Measurements from ENCODE around the gene PHLDB1.

DNA sequence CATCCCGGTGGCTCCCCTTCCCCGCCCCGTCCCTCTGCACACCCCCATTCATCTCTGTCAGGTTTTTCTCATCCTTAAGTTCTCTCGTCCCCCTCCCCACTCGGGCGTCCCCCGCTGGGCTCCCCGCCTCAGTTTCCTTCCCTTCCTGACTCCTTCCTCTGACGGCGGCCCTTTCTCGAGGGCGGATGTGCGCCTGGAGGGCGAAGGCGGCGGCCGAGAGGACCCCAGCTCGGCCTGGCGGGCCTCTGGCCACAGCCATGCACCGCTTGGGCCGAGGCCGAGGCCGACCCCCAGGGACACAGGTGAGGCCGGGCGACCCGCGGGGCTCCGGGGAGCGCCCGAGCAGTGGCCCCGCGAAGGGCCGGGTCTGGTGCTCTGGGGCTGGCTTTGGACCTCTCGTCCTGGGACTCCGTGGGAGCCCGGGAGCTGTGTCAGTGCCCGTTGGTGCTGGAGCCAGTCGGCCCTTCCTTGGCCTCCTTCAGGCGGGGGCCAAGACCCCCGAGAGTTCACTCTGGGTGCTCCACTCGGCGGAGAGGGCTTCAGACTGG is 2.9 kb downstream of the PHLDB1 start:
- TF ChIP-seq POLR2A (IDR thresholded peaks at IDR 0.05): no peak
- TF ChIP-seq, protein P1, sequence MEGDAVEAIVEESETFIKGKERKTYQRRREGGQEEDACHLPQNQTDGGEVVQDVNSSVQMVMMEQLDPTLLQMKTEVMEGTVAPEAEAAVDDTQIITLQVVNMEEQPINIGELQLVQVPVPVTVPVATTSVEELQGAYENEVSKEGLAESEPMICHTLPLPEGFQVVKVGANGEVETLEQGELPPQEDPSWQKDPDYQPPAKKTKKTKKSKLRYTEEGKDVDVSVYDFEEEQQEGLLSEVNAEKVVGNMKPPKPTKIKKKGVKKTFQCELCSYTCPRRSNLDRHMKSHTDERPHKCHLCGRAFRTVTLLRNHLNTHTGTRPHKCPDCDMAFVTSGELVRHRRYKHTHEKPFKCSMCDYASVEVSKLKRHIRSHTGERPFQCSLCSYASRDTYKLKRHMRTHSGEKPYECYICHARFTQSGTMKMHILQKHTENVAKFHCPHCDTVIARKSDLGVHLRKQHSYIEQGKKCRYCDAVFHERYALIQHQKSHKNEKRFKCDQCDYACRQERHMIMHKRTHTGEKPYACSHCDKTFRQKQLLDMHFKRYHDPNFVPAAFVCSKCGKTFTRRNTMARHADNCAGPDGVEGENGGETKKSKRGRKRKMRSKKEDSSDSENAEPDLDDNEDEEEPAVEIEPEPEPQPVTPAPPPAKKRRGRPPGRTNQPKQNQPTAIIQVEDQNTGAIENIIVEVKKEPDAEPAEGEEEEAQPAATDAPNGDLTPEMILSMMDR (IDR thresholded peaks at IDR 0.05): no peak

Data from transverse colon (tissue), 3 donors.